Loucy (cell line): ENCODE results near the gene MED8.

Experiments used
- H2AFZ ChIP-seq: fragments of 200-600 bp; sonication (generic); 2 replicates; pipeline ENCODE4 v1.6.0; 2016; ENCODE audit warnings: antibody characterized with exemption, mild to moderate bottlenecking, low read length, moderate library complexity
- H3F3A ChIP-seq: fragments of 200-600 bp; 2 replicates; pipeline ENCODE4 v1.6.0; 2016; ENCODE audit warnings: antibody characterized with exemption, low read depth, mild to moderate bottlenecking
- H3K27me3 ChIP-seq: fragments of 200-600 bp; sonication (generic); 2 replicates; pipeline ENCODE4 v1.6.1; 2014; ENCODE audit warnings: low read length, mild to moderate bottlenecking; ENCODE audit not compliant: insufficient read depth, poor library complexity, severe bottlenecking
- H3K36me3 ChIP-seq: fragments of 200-600 bp; sonication (generic); 2 replicates; pipeline ENCODE4 v1.6.1; 2016; ENCODE audit warnings: low read length; ENCODE audit not compliant: insufficient read depth
- H3K4me1 ChIP-seq: fragments of 200-600 bp; sonication (generic); 2 replicates; pipeline ENCODE4 v1.5.1; 2014; ENCODE audit warnings: low read length, mild to moderate bottlenecking; ENCODE audit not compliant: insufficient read depth, poor library complexity, severe bottlenecking
- H3K4me2 ChIP-seq: fragments of 200-600 bp; sonication (generic); 2 replicates; pipeline ENCODE4 v1.6.0; 2014; ENCODE audit warnings: antibody characterized with exemption, low read length, low read depth, mild to moderate bottlenecking; ENCODE audit not compliant: poor library complexity, severe bottlenecking
- H3K4me3 ChIP-seq: fragments of 200-600 bp; sonication (generic); 2 replicates; pipeline ENCODE4 v1.5.1; 2014; ENCODE audit warnings: low read length, mild to moderate bottlenecking, mixed read lengths; ENCODE audit not compliant: poor library complexity, severe bottlenecking
- H3K79me2 ChIP-seq: fragments of 200-600 bp; sonication (generic); 2 replicates; pipeline ENCODE4 v1.6.1; 2014; ENCODE audit warnings: low read length; ENCODE audit not compliant: insufficient read depth
- H3K9ac ChIP-seq: fragments of 200-600 bp; sonication (generic); 2 replicates; pipeline ENCODE4 v1.6.0; 2014; ENCODE audit warnings: mild to moderate bottlenecking, low read depth, low read length, moderate library complexity; ENCODE audit not compliant: poor library complexity, severe bottlenecking
- H3K9me2 ChIP-seq: fragments of 200-600 bp; sonication (generic); replicated peaks from 2 replicates; pipeline ENCODE4 v1.6.1; 2016; ENCODE audit warnings: low read depth, low read length, mixed read lengths
- H3K9me3 ChIP-seq: fragments of 200-600 bp; sonication (generic); 2 replicates; pipeline ENCODE4 v1.6.1; 2014; ENCODE audit warnings: mild to moderate bottlenecking, antibody characterized with exemption, low read length, low read depth; ENCODE audit not compliant: insufficient read depth
- H4K20me1 ChIP-seq: fragments of 200-600 bp; sonication (generic); 2 replicates; pipeline ENCODE4 v1.6.0; 2014; ENCODE audit warnings: antibody characterized with exemption, low read length, mild to moderate bottlenecking; ENCODE audit not compliant: insufficient read depth, poor library complexity, severe bottlenecking
- EZH2phosphoT487 ChIP-seq: fragments of 200-600 bp; IDR thresholded peaks from 2 replicates; pipeline ENCODE4 v1.6.1; 2018; ENCODE audit warnings: antibody characterized with exemption, mild to moderate bottlenecking, moderate library complexity, borderline replicate concordance
- TF ChIP-seq, protein P1 (sequence below): fragments of 200-600 bp; sonication (generic); conservative IDR thresholded peaks from 2 replicates; pipeline ENCODE4 v1.5.1; 2014; ENCODE audit warnings: mild to moderate bottlenecking, antibody characterized with exemption, low read length

Gene MED8

GRCh38 chr1:43337588-43337987, 52.0 kb downstream of the MED8 start, which contains the start of gene MPL:
Gene MPL (plus strand): TSS chr1:43337818. CDS start chr1:43337849, 31 bp downstream.
- Histone ChIP-seq H2AFZ (peak within 1 kb of the TSS; percentile 57), H3K36me3 (no peaks in the 10 kb centered on the region), H3K9ac (peak within 1 kb of the TSS; percentile 46), H3K79me2 (no peaks in the 10 kb centered on the region), H4K20me1 (no peaks in the 10 kb centered on the region), H3K4me1 (peaks cover 16% of the 10 kb centered on the region), H3K27me3 (no peaks in the 10 kb centered on the region), H3K4me2 (peak within 1 kb of the TSS; percentile 62), H3F3A (no peaks in the 10 kb centered on the region), H3K9me2 (no peaks in the 10 kb centered on the region), H3K9me3 (no peaks in the 10 kb centered on the region), H3K4me3 (peak within 1 kb of the TSS; percentile 62)
- TF ChIP-seq, protein P1, sequence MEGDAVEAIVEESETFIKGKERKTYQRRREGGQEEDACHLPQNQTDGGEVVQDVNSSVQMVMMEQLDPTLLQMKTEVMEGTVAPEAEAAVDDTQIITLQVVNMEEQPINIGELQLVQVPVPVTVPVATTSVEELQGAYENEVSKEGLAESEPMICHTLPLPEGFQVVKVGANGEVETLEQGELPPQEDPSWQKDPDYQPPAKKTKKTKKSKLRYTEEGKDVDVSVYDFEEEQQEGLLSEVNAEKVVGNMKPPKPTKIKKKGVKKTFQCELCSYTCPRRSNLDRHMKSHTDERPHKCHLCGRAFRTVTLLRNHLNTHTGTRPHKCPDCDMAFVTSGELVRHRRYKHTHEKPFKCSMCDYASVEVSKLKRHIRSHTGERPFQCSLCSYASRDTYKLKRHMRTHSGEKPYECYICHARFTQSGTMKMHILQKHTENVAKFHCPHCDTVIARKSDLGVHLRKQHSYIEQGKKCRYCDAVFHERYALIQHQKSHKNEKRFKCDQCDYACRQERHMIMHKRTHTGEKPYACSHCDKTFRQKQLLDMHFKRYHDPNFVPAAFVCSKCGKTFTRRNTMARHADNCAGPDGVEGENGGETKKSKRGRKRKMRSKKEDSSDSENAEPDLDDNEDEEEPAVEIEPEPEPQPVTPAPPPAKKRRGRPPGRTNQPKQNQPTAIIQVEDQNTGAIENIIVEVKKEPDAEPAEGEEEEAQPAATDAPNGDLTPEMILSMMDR, result no peak
- no peak for TF ChIP-seq EZH2phosphoT487

GRCh38 chr1:43334453-43335205, 55.0 kb downstream of the MED8 start:
- H2AFZ ChIP-seq, result no peak overlapping the region
- H3F3A ChIP-seq, result no peaks in the 10 kb centered on the region
- no peaks in the 10 kb centered on the region for H3K27me3 ChIP-seq
- H4K20me1 ChIP-seq, result no peaks in the 10 kb centered on the region
- no peaks in the 10 kb centered on the region for H3K36me3 ChIP-seq
- no peak overlapping the region for H3K4me3 ChIP-seq
- H3K4me2 ChIP-seq, result no peak overlapping the region
- H3K4me1 ChIP-seq, result peaks cover 28% of the 10 kb centered on the region
- TF ChIP-seq, protein P1, result no peak
- no peaks in the 10 kb centered on the region for H3K9me2 ChIP-seq
- no peak overlapping the region for H3K9ac ChIP-seq
- H3K79me2 ChIP-seq, result no peaks in the 10 kb centered on the region
- H3K9me3 ChIP-seq, result no peaks in the 10 kb centered on the region
